GM21367 (cell line): ENCODE data around the gene SLC11A1.
A peak's percentile ranks its signal among the peaks of the same experiment; 100 is the strongest.

ENCODE experiments used
- ATAC-seq: cut with Tn5 transposase; IDR thresholded peaks from one replicate; pipeline ENCODE4 v1.9.1; 2021; ENCODE audit not compliant: unreplicated experiment

SLC11A1 gene

DNA sequence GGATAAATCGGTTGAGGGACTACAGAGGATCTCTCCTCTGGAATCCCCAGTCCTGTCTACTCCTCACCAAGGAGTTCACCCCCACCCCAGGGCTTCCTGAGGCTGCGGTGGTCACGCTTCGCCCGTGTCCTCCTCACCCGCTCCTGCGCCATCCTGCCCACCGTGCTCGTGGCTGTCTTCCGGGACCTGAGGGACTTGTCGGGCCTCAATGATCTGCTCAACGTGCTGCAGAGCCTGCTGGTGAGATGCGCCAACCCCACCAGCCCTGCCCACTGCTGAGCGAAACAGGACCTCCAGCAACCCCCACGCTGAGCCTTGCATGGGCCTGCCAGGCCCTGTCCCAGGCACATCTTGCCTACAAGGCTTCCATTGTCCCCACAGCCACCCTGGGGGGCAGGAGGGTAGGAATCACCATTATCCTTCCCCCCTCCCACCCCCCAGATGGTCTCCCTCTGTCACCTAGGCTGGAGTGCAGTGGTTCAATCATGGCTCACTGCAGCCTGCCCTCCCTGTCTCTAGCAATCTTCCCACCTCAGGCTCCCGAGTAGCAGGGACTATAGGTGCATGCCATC lies 10.9 kb downstream of the SLC11A1 start:
- ATAC-seq = no peak

GRCh38 chr2:218393750-218394290 lies 11.7 kb downstream of the SLC11A1 start:
- no peak for ATAC-seq

- no peak for ATAC-seq
These were observed 12.4 kb downstream of the SLC11A1 start for GRCh38 chr2:218394298-218395089.

GRCh38 chr2:218395090-218395444 lies 13.0 kb downstream of the SLC11A1 start:
- ATAC-seq = no peak

DNA sequence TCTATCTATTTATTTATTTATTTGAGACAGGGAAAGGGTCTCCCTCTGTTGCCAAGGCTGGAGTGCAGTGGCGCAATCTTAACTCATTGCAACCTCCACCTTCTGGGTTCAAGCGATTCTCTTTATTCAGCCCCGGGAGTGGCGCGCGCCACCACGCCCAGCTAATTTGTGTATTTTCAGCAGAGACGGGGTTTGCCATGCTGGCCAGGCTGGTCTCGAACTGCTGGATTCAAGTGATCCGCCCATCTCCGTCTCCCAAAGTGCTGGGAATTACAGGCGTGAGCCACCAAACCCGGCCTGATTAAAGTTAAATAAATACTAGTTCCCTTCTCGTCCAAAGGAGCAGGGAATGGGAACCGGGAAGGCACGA lies 13.4 kb downstream of the SLC11A1 start:
- no peak for ATAC-seq

DNA sequence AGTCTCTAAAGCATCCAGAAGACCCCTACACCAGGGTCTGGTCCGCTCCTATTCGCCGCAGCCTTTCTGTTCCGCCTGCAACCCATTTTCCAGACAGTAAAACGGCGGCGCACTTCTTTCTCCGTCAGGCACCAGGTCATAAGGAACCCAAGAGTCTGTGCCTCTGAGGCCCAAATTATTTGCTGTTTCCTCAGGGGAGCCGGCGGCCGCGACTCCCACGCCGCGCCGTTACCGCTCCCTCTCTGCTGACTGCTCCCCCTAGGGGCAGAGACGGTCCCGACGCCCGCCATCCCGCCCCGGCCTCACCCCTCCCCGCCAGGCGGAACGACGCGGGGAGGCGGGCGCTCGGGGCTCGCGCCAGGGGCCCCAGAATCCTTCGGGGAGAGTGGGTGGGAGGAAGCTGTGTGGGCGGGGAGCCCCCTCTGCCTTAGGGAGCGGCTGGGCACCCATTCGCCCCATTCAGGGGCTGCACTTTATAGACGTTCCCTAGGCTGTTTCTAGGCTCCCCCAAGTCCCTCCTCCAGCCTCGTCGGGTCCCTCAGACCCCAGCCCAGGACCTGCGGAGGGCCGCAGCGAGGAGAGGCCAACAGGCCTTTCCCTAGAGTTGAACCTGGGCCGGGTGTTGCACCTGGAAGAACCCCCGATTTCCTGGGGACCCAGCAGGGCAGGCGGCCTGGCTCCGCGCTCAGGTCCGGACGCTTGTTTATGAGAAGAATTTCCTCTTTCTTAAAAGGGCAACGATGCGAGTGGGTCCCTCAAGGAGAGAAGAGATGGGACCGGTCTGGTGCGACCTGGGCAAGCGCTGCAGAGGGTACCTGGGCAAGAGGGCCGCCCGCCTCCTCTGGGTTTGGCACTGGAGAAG lies 14.0 kb downstream of the SLC11A1 start:
- ATAC-seq = peak; percentile 38

- ATAC-seq = no peak
These were observed 14.8 kb downstream of the SLC11A1 start for GRCh38 chr2:218396688-218397462.

DNA sequence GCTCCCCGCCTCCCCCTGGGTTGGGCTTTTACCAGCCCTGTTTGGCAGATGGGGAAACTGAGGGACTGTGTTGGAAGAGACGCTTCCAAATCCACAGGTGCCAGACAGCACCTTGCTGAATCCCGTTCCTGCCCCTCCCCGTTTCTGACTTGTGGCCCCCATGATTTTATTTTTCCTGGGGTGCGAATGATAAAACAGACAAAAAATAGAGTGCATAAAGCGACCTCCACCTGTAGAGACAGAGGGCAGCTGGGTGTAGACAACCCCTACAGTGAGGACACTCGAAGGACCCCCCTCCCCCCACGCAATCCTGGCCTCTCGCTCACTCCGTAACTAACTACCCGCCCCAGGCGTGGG lies 15.4 kb downstream of the SLC11A1 start:
- ATAC-seq = no peak

- no peak for ATAC-seq
These were observed 15.9 kb downstream of the SLC11A1 start for GRCh38 chr2:218397820-218398436.

- ATAC-seq = peak; percentile 16
These were observed 16.6 kb downstream of the SLC11A1 start for GRCh38 chr2:218398437-218399390.

- peak; percentile 34 for ATAC-seq
These were observed 17.5 kb downstream of the SLC11A1 start, which contains the start of gene CTDSP1 for GRCh38 chr2:218399391-218400166. Gene CTDSP1, plus strand, starts transcription at chr2:218399868. Its CDS starts 223 bp downstream, at chr2:218400091.

DNA sequence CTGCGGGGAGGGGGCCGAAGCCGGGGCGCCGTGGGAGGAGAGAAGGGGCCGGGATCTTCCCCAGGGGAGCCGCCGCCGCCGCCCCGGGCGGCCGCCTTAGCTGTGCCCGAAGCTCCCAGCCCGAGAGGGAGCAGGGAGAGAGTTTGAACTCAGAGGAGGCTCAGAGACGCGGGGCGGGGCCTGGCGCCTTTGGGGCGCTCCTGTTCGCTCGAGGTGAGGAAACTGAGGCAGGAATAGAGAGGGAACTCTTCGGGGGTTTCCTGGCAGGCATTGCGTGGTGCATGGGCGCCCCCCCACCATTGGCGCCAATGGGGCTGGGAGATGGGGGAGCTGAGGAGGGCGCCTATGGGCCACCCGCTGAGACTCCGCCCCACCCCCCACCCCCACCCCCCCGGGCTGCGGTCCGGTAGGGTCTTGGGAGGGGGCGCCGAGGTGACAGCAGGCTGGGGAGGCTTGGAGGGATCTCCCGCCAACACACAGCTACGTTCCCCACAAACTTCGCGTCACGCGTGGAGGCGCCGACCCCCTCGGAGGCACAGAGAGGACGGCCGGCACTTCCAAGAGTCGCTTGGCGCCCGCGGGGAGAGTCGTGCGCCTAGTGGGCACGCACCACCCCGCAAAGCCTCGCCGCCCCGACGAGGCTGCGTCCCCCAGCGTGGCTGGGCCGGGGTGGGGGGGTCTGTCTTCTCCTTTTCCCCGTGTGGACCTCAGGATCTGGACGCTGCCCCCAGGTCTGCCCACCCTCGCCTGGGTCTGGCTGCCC lies 18.3 kb downstream of the SLC11A1 start:
- ATAC-seq = no peak

- ATAC-seq = no peak
These were observed 19.1 kb downstream of the SLC11A1 start for GRCh38 chr2:218400930-218401881.

DNA sequence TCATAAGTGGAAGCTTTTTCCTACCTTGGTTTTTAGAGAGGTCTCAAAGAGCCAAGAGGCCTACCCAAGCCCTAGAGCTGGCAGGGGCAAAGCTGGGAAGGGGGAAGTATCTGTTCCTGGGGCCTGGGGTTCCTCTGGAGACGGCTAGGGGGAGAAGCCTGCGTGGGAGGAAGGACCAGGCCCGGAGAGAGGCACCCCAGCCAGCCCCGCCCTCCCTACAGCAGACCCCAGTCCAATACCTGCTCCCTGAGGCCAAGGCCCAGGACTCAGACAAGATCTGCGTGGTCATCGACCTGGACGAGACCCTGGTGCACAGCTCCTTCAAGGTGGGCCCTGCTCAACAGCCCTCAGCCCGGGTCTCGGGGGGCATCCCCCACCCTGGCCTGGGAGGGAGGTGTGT lies 19.8 kb downstream of the SLC11A1 start:
- ATAC-seq = no peak

GRCh38 chr2:218402491-218402901 lies 20.4 kb downstream of the SLC11A1 start:
- ATAC-seq = no peak

- no peak for ATAC-seq
These were observed 20.9 kb downstream of the SLC11A1 start for GRCh38 chr2:218402911-218403411.
